GM19023 (cell line): ENCODE results near the gene SNRPA.
A peak's percentile ranks its signal among the peaks of the same experiment; 100 is the strongest.

ENCODE experiments used
- ATAC-seq: cut with Tn5 transposase; IDR thresholded peaks from one replicate; pipeline ENCODE4 v1.9.1; 2021; ENCODE audit warnings: mild to moderate bottlenecking, moderate library complexity; ENCODE audit not compliant: unreplicated experiment

Gene SNRPA

GRCh38 chr19:40750874-40751537 is at the start of gene SNRPA:
TSS of gene SNRPA (plus strand) at chr19:40751203. CDS start at chr19:40751409, 206 bp downstream.
- peak; percentile 58 for ATAC-seq

GRCh38 chr19:40701758-40702157 is 49.2 kb upstream of the SNRPA start:
- no peak for ATAC-seq

- ATAC-seq = no peak
Measured at GRCh38 chr19:40702337-40703012, 48.5 kb upstream of the SNRPA start.

- no peak for ATAC-seq
Measured at GRCh38 chr19:40703029-40703755, 47.8 kb upstream of the SNRPA start.

- no peak for ATAC-seq
Measured at GRCh38 chr19:40704491-40705361, 46.3 kb upstream of the SNRPA start.

DNA sequence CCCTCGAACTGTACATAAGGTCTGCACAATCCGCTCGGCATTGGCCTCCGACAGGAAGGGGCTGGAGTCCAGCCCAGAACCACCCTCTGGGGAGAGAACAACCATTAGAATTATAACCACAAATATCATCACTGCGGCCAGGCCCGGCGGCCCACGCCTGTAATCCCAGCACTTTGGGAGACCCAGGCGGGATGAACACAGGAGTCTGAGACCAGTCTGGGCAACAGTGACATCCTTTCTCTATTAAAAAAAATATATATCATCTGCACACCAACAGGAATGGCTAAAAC is 45.7 kb upstream of the SNRPA start:
- no peak for ATAC-seq

GRCh38 chr19:40705950-40706619 is 44.9 kb upstream of the SNRPA start:
- no peak for ATAC-seq

GRCh38 chr19:40707615-40708014 is 43.4 kb upstream of the SNRPA start:
- ATAC-seq = no peak

DNA sequence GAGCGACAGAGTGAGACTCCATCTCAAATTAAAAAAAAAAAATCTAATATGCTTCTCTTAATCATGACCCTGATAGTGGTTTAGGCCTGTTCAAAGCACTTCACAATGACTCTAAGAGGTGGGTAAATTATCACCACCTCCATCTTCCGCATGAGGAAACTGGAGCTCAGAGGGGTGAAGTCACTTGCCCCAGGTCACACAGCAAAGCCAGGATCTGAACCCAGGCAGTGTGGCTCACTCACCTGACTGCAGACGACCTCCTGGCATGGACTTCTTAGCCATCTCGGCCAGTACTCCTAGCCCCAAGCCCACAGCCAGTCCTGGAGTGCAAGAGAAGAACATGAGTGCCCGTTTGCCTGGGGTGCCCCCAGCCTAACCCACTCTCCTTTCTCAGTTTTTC is 41.2 kb upstream of the SNRPA start:
- ATAC-seq = no peak

DNA sequence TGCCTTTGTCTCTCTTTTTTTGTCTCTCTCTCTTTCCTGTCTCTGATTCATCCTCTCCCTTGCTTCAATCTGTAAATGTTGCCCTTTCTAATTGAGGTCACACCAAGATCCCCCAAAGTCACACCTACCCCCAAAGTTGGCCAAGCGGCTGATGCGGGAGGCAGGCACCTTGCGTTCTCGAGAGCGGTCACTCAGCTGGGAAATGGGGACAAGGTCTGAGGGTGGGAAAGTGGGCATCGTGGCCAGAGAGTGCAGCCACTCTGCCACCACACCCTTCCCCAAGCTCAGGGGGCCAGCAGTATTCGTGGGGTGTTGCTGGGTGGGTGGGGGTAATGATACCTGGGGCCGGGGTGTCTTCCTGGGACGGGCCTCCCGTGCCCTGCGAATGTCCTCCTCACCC is 37.1 kb upstream of the SNRPA start:
- no peak for ATAC-seq

DNA sequence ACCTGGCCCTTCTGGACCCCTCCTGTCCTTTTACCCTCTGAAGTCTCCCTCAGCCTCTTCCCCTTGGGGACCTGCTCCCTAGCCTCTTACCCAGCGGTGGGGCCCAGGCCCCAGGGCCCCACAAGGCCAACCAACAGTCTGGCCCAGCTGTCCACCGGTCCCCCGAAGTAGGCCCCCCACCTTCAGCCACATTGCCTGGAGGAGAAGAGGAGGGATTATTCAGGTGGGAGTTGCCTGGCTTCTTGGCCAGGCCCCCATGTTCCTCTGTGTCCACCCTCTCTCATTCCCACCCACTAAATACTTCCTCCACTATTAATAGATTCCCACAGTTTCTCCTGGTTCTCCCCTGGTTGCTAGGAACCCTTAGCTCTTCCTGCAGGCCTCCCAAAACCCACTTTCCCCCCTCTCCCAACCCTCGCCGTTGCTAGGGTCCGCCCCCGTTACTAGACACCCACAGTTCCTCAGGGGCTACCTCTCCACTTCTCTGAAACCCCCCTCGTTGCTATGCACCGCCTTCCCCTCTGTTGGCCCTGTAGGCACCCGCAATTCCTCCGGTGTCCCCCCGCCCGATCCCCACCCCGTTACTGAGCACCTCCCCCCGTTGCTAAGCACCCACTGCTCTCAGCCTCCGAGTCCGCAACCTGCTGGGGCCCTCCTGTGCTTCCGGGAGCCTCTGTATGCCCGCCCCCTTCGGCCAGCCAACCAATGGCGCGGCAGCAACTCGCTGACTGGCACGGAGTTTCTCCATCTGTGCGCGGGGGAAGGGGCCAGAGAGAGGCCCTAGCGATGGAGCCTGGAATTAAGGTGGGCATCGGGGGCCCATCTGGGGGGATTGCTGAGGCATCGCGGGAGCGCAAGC is 36.3 kb upstream of the SNRPA start:
- peak; percentile 62 for ATAC-seq

DNA sequence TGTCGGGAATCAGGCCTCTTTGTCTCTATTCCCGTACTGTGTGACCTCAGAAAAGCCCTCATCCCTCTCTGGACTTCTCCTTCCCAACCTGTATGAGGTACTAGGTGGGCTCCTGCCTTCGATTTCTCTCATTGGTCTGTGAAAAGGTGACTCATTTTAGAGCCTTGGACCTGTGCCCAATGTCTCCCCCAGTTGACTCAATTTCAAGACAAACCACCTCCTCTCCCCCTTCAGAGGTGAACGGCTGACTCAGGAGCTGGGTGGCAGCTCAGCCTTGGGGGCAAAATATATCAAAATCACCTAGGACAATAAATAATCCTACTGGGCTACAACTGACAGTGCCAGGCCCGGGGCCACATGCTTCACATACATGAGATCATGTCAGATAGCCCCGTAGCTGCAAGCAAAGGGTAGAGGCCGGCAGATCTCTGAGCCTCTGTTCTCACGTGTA is 34.9 kb upstream of the SNRPA start:
- ATAC-seq = no peak

GRCh38 chr19:40716482-40717324 is 34.3 kb upstream of the SNRPA start, which contains the start of the genes COQ8B and ITPKC:
TSS of gene COQ8B (minus strand) at chr19:40716886. CDS start at chr19:40714632, 2,254 bp downstream.
TSS of gene ITPKC (plus strand) at chr19:40717112. CDS start at chr19:40717136, 24 bp downstream.
- ATAC-seq = peak; percentile 75

GRCh38 chr19:40717325-40717879 is 33.6 kb upstream of the SNRPA start:
- no peak for ATAC-seq

DNA sequence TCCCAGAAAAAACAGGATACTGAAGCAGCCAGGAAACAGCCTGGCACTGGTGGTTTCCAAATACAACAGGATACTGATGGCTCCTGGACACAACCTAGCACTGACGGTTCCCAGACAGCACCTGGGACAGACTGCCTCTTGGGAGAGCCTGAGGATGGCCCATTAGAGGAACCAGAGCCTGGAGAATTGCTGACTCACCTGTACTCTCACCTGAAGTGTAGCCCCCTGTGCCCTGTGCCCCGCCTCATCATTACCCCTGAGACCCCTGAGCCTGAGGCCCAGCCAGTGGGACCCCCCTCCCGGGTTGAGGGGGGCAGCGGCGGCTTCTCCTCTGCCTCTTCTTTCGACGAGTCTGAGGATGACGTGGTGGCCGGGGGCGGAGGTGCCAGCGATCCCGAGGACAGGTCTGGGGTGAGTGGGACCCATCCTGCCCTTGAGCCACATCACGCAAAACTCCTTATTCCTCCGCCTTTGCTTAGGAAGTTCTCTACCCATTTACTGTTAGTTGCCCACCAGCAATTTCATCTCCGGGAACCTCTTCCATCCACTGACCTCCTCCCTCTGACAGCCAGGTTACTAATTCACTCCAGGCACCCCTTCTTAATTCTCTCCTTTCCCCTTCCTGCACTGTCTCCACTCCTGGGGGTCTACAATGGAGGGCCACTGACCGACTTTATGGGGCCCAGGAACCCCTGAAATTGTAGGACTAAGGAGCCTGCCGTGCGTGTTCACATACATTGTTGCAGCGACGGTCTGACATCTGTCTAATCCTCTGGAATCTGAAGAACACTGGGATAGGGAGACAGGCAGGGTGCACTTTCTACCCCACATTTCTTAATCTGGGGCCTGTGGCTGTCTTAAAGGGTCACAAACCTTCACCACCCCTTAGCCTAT is 32.9 kb upstream of the SNRPA start:
- ATAC-seq = no peak

DNA sequence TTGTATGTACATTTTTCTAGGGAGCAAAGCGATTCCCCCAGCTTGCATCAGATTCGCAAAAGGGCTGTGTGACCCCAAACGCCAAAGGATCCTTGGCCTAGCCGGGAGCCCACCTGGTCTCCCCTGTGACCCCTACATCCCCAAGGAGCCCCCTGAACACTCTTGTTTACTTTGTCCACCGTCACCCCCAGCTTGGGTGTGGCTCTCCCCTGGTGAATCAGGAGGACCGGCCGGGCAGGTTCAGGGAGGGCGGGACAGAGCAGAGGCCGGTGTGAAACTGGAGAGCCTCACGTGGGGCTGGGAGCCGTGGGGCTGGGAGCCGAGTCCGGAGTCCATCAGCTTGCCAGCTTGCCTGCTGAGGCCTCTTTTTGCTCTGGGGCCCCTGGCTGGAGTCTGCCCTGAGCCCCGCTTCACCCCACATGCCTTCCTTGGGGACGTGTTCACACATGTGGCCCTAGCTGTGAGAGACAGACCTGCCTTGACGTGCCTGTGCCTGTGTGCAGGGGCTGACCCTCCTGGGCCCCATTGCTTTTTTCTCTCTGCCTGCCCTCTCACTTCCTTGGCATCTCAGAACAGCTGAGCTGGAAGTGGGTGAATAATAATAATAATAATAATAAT is 32.1 kb upstream of the SNRPA start:
- ATAC-seq = no peak

DNA sequence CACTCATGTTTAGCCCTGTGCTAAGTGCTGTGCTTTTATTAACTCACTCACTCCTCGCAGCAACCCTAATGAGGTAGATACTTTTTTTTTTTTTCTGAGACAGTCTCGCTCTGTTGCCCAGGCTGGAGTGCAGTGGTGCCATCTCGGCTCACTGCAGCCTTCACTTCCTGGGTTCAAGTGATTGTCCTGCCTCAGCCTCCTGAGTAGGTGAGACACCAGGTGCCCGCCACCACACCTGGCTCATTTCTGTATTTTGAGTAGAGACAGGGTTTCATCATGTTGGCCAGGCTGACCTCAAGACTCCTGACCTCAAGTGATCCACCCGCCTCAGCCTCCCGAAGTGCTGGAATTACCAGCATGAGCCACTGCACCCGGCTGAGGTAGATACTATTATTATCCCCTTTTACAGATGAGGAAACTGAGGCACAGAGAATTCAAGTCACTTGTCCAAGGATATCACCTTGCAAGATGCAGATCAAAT is 31.5 kb upstream of the SNRPA start:
- no peak for ATAC-seq
